KMS-11 (cell line): ENCODE data around the gene FAM120B.

Experiments
- H2AFZ ChIP-seq: fragments of 200-600 bp; sonication (generic); 2 replicates; pipeline ENCODE4 v1.6.1; 2016; ENCODE audit warnings: antibody characterized with exemption, mixed run types, low read depth
- H3K27ac ChIP-seq: fragments of 200-600 bp; sonication (generic); 2 replicates; pipeline ENCODE4 v1.6.1; 2016; ENCODE audit warnings: mild to moderate bottlenecking, mixed run types
- H3K27me3 ChIP-seq: fragments of 200-600 bp; sonication (generic); 2 replicates; pipeline ENCODE4 v1.6.1; 2017; ENCODE audit warnings: mild to moderate bottlenecking, low read depth, mixed run types, moderate library complexity; ENCODE audit not compliant: insufficient read depth
- H3K36me3 ChIP-seq: fragments of 200-600 bp; sonication (generic); 2 replicates; pipeline ENCODE4 v1.6.1; 2017; ENCODE audit warnings: mild to moderate bottlenecking, mixed run types; ENCODE audit not compliant: insufficient read depth
- H3K4me1 ChIP-seq: fragments of 200-600 bp; sonication (generic); 2 replicates; pipeline ENCODE4 v1.6.1; 2016; ENCODE audit warnings: mild to moderate bottlenecking, low read depth, mixed run types; ENCODE audit not compliant: poor library complexity, severe bottlenecking
- H3K4me2 ChIP-seq: fragments of 200-600 bp; sonication (generic); 2 replicates; pipeline ENCODE4 v1.7.0; 2016; ENCODE audit warnings: mild to moderate bottlenecking, mixed run types
- H3K4me3 ChIP-seq: fragments of 200-600 bp; sonication (generic); IDR thresholded peaks from 2 replicates; pipeline ENCODE4 v1.6.1; 2017; ENCODE audit warnings: low read depth, low read length, mixed read lengths; ENCODE audit not compliant: insufficient read depth
- H3K79me2 ChIP-seq: fragments of 200-600 bp; sonication (generic); 2 replicates; pipeline ENCODE4 v1.6.1; 2016; ENCODE audit warnings: low read depth, mixed run types; ENCODE audit not compliant: insufficient read depth
- H3K9ac ChIP-seq: fragments of 200-600 bp; sonication (generic); 2 replicates; pipeline ENCODE4 v1.6.1; 2016; ENCODE audit warnings: mild to moderate bottlenecking, mixed run types
- H4K20me1 ChIP-seq: fragments of 200-600 bp; sonication (generic); 2 replicates; pipeline ENCODE4 v1.6.1; 2016; ENCODE audit warnings: mild to moderate bottlenecking, mixed run types; ENCODE audit not compliant: insufficient read depth
- TF ChIP-seq, protein P1 (sequence below): fragments of 200-600 bp; sonication (generic); conservative IDR thresholded peaks from 2 replicates; pipeline ENCODE4 v1.6.1; 2017; ENCODE audit warnings: low read depth, mild to moderate bottlenecking, antibody characterized with exemption, low read length, moderate library complexity, mixed read lengths

The FAM120B gene

DNA sequence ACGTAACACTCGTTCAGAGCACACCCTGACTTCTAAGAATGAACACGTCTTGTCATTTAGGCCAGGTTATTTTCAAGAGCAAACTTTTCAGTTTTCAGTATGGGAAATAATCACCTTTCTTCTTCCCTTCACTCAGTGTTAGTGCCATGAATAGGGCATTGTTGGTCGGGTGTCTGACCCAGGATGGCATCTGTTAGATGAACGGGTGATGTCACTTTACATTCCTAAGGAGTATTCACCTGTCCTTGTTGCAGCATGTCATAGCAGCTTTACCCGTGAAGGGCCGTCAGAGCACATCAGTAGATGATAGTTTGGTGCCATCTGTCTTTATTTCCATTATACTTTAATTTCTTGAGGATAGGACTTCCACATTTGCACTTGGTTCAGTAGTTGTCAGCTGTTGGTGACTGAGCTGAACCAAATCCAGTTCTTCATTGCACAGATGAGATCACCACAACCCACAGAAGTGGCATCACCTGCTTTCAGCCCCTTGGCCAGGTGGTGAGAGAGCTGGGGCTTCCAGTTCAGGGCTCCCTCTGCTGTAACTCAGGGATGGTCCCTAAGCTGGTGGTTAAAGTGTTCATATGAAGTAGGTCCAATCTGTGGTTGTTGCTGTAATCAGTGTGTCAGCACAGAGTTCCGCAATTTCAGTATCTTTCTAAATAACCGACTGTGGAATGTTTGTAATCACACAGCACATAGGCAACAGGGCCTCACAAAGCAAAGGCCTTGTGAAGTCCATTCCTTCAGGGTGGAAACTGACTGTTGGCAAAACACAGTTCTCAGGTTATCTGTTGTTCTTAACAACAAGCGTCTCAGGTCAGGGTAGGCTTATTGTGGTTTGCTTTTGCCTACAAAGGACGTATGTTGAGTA, 68.2 kb downstream of the FAM120B start:
- Histone ChIP-seq H3K79me2 (no peaks in the 10 kb centered on the region), H3K36me3 (no peaks in the 10 kb centered on the region), H3K27ac (no peak overlapping the region), H2AFZ (no peak overlapping the region), H3K4me2 (no peak overlapping the region), H3K4me3 (no peak overlapping the region), H3K27me3 (no peaks in the 10 kb centered on the region), H4K20me1 (no peaks in the 10 kb centered on the region), H3K4me1 (no peaks in the 10 kb centered on the region), H3K9ac (no peak overlapping the region)
- TF ChIP-seq, protein P1, sequence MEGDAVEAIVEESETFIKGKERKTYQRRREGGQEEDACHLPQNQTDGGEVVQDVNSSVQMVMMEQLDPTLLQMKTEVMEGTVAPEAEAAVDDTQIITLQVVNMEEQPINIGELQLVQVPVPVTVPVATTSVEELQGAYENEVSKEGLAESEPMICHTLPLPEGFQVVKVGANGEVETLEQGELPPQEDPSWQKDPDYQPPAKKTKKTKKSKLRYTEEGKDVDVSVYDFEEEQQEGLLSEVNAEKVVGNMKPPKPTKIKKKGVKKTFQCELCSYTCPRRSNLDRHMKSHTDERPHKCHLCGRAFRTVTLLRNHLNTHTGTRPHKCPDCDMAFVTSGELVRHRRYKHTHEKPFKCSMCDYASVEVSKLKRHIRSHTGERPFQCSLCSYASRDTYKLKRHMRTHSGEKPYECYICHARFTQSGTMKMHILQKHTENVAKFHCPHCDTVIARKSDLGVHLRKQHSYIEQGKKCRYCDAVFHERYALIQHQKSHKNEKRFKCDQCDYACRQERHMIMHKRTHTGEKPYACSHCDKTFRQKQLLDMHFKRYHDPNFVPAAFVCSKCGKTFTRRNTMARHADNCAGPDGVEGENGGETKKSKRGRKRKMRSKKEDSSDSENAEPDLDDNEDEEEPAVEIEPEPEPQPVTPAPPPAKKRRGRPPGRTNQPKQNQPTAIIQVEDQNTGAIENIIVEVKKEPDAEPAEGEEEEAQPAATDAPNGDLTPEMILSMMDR: no peak

DNA sequence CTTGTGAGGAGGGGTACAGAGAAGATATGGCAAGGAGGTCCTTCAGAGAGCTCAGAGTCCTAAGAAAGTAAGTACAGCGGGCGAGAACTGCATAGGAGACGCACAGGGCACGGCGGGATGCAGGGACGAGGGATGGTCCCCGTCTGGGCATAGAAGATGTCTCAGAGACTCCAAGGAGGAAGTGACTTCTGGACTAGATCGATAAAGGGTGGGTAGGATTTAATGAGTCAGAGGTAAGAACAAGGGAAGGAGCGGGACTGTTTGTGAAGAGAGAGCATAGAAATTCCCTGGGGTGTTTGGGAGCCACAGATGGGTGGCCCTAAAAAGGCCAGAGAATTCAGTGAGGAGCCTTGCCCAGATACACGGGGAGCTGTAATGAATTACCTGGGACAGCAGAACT, 69.1 kb downstream of the FAM120B start:
- Histone ChIP-seq H3K27ac (no peak overlapping the region), H3K79me2 (no peaks in the 10 kb centered on the region), H3K4me1 (no peaks in the 10 kb centered on the region)

DNA sequence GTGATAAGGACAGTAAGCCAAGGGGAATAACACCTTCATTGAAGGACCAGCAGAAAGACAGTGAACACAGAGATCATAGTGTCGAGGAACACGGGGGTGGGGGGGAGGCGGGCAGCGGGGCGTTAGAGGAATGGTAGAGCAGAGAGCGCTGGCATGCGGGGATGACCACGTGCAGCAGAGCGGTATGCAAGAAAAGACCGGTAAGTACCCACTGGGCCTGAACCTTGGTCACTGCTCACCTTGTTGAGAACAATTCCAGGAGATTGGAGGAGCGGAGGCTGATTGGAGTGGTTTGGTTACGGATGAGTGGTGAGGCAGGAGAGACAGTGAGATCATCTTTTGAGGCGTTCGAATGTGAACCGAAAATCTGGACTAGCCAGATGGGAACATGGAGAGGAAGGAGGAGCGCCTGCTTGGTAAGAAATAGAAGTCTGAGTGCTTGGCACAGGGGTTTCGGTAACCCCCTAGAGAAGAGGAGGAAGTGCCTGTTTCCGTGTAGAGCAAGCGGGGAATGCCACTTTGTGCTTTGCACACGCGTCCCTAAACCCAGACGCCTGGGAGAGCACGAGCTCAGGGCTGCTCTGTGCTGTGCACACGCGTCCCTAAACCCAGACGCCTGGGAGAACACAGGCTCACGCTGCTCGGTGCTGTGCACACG, 70.0 kb downstream of the FAM120B start:
- TF ChIP-seq, protein P1: no peak
- Histone ChIP-seq H3K4me3 (no peak overlapping the region), H3K79me2 (no peaks in the 10 kb centered on the region), H3K4me2 (no peak overlapping the region), H3K9ac (no peak overlapping the region), H2AFZ (no peak overlapping the region), H3K4me1 (no peaks in the 10 kb centered on the region), H3K27me3 (no peaks in the 10 kb centered on the region), H3K27ac (no peak overlapping the region), H3K36me3 (no peaks in the 10 kb centered on the region), H4K20me1 (no peaks in the 10 kb centered on the region)

More for the DNA sequence above, 69.1 kb downstream of the FAM120B start:
- H3K27me3 ChIP-seq: no peaks in the 10 kb centered on the region
- TF ChIP-seq, protein P1: no peak
- no peak overlapping the region for H3K4me2 ChIP-seq
- no peaks in the 10 kb centered on the region for H3K36me3 ChIP-seq
- no peaks in the 10 kb centered on the region for H4K20me1 ChIP-seq
- no peak overlapping the region for H3K9ac ChIP-seq
- no peak overlapping the region for H3K4me3 ChIP-seq
- H2AFZ ChIP-seq: no peak overlapping the region

DNA sequence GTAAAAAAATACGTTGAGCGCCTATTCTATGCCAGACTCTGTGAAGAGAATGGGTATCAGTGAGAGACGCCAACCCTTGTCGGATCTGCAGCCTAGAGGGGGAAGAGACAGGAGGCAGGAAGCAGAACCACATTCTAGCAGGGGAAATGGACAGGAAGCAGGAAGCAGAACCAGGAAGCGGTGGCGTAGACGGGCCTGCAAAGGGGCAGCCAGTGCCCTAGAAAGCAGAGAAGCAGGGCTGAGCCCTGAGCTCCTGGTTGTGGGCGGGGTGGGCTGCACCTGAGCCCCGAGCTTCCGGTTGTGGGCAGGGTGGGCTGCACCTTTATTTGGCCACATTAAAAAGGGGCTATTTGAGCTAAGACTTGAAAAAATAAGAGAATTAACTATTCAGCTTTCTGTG, 71.9 kb downstream of the FAM120B start:
- Histone ChIP-seq H3K4me2 (no peak overlapping the region), H3K9ac (no peak overlapping the region), H3K4me3 (no peak overlapping the region), H2AFZ (no peak overlapping the region), H3K79me2 (no peaks in the 10 kb centered on the region), H3K4me1 (no peaks in the 10 kb centered on the region), H3K27me3 (no peaks in the 10 kb centered on the region), H4K20me1 (no peaks in the 10 kb centered on the region), H3K36me3 (no peaks in the 10 kb centered on the region), H3K27ac (no peak overlapping the region)
- TF ChIP-seq, protein P1: no peak
